Right lobe of liver (tissue), 6 donors: ENCODE data around the gene ZDHHC14. TPM values are rescaled to one million over a fixed set of nuclear protein-coding genes. Genes with fewer than 3 reads are reported as not detected.

Source experiments
- ATAC-seq, 4 donors: fragments of 200-7000 bp; cut with Tn5 transposase; one replicate each; pipeline ENCODE4 v1.9.1; 2020; ENCODE audit warnings: mild to moderate bottlenecking in 4 of 4, moderate library complexity in 4 of 4
- DNase-seq, 3 donors: peaks; one replicate each; pipeline ENCODE4 v3.0.0-alpha.2; 2020
- H3K27ac ChIP-seq, 3 donors: fragments of 200-600 bp; one replicate each; pipeline ENCODE4 v1.8.0; 2022
- H3K27me3 ChIP-seq, 2 donors: fragments of 200-600 bp; one replicate each; pipeline ENCODE4 v1.8.0; 2022
- H3K36me3 ChIP-seq, 4 donors: fragments of 200-600 bp; sonication (generic) in 1 of 4; one replicate each; pipeline versions ENCODE4 v1.5.1 to v1.8.0; 2017 to 2022; ENCODE audit warnings: control low read depth in 1 of 4
- H3K4me1 ChIP-seq, 4 donors: fragments of 200-600 bp; sonication (generic) in 1 of 4; one replicate each; pipeline versions ENCODE4 v1.5.1 to v1.8.0; 2017 to 2022; ENCODE audit warnings: control low read depth in 1 of 4
- H3K4me3 ChIP-seq, 3 donors: fragments of 200-600 bp; one replicate each; pipeline ENCODE4 v1.8.0; 2022
- H3K9me3 ChIP-seq, 4 donors: fragments of 200-600 bp; sonication (generic) in 1 of 4; one replicate each; pipeline versions ENCODE4 v1.5.1 to v1.8.0; 2017 to 2022; ENCODE audit warnings: control low read depth in 1 of 4
- CTCF ChIP-seq, 4 donors: fragments of 200-600 bp in 3 of 4; fragments of 450-650 bp in 1 of 4; IDR thresholded peaks; one replicate each; pipeline versions ENCODE4 v1.5.1 to v1.8.0; 2016 to 2022; ENCODE audit warnings: antibody characterized with exemption in 4 of 4, mild to moderate bottlenecking in 2 of 4
- POLR2A ChIP-seq: fragments of 450-650 bp; IDR thresholded peaks from one replicate; pipeline ENCODE4 v1.6.1; 2017; ENCODE audit warnings: antibody characterized with exemption, mild to moderate bottlenecking
- WGBS: methylation state at CpG from one replicate; pipeline ENCODE4 v1.1.6; 2018; ENCODE audit warnings: low coverage, low lambda C conversion rate; ENCODE audit not compliant: insufficient coverage; ENCODE audit errors: missing lambda C conversion rate; 5-methylcytosine and 5-hydroxymethylcytosine counted together
- intact Hi-C, 2 donors: fragments of 100-400 bp; cut with DNase I; formaldehyde crosslinking; loops; one replicate each; pipeline versions ENCODE4 v1.11.2 to v1.14.1; 2022
- total RNA-seq, 6 experiments: library from RNA; depleted of rRNA in 2 of 6; stranded (reverse); fragments of >200 nt in 2 of 6; fragmentation: NEBNext Ultra II Directional in 3 of 6; extraction: Animal tissue kit (Norgen Biotek cat#: 25700) in 3 of 6; gene quantifications; one replicate each; pipeline versions ENCODE4 v1.1.0 to v1.2.4, GENCODE V29; 2016 to 2023
- donor health status: DM: no; HTN: yes; CAD: no.
- donor health status: DM: no; HTN: no; CAD: no.
- donor health status: DM: no; HTN: no; CAD: no.
- donor health status: DM: no; HTN: yes; CAD: no.
- donor health status: DM: no; HTN: yes; CAD: no.

The ZDHHC14 gene
- total RNA-seq, 6 experiments from 2014 or later, result 7.3 to 13.0 (median 10.3) TPM

- ATAC-seq, result no peak
- no peaks in the 10 kb centered on the region for H3K4me1 ChIP-seq
- WGBS, result 100% methylated on average over 3 of the region's 8 CpGs
Observed at GRCh38 chr6:157605484-157605883, 224.5 kb downstream of the ZDHHC14 start.

GRCh38 chr6:157606516-157606915 lies 225.5 kb downstream of the ZDHHC14 start:
- TF ChIP-seq CTCF (IDR thresholded peaks at IDR 0.05) (no peak), POLR2A (no peak)
- intact Hi-C loops, result loop anchor here in 1 of 2 donors (10.0 kb wide), 1 partner anchor 272 kb away; no protein-coding TSS in a partner anchor
- DNase-seq, result peak in 1 of 3 donors; percentile 19
- Histone ChIP-seq H3K36me3 (no peaks in the 10 kb centered on the region), H3K4me3 (no peak overlapping the region), H3K27ac (no peak overlapping the region), H3K9me3 (no peaks in the 10 kb centered on the region), H3K4me1 (no peaks in the 10 kb centered on the region), H3K27me3 (no peaks in the 10 kb centered on the region)
- ATAC-seq, result no peak
- 69% methylated on average over 5 of the region's 9 CpGs for WGBS

More at GRCh38 chr6:157605484-157605883, 224.5 kb downstream of the ZDHHC14 start:
- H3K9me3 ChIP-seq, result no peaks in the 10 kb centered on the region
- no peak overlapping the region for H3K4me3 ChIP-seq
- no peak overlapping the region for H3K27ac ChIP-seq
- intact Hi-C loops, result loop anchor here in 1 of 2 donors (10.0 kb wide), 1 partner anchor 271 kb away; no protein-coding TSS in a partner anchor
- no peaks in the 10 kb centered on the region for H3K27me3 ChIP-seq
- no peaks in the 10 kb centered on the region for H3K36me3 ChIP-seq
- TF ChIP-seq POLR2A, result no peak
- TF ChIP-seq CTCF (IDR thresholded peaks at IDR 0.05), result no peak
- DNase-seq, result no peak

- H3K4me3 ChIP-seq, result no peak overlapping the region
- ATAC-seq (peak in 1 of 4 donors; percentile 34), DNase-seq (peak in 1 of 3 donors; percentile 20)
- TF ChIP-seq POLR2A, result no peak
- no peak for TF ChIP-seq CTCF (IDR thresholded peaks at IDR 0.05)
- intact Hi-C loops, result loop anchor here in 1 of 2 donors (10.0 kb wide), 1 partner anchor 273 kb away; no protein-coding TSS in a partner anchor
- H3K27me3 ChIP-seq, result no peaks in the 10 kb centered on the region
- WGBS, result 63% methylated on average over 12 of the region's 12 CpGs
- no peak overlapping the region for H3K27ac ChIP-seq
- H3K36me3 ChIP-seq, result no peaks in the 10 kb centered on the region
- H3K9me3 ChIP-seq, result no peaks in the 10 kb centered on the region
- no peaks in the 10 kb centered on the region for H3K4me1 ChIP-seq
Observed at GRCh38 chr6:157607317-157608109, 226.5 kb downstream of the ZDHHC14 start.

- WGBS, result 90% methylated on average over 12 of the region's 16 CpGs
- TF ChIP-seq POLR2A (no peak), CTCF (IDR thresholded peaks at IDR 0.05) (no peak)
- ATAC-seq (no peak), DNase-seq (no peak)
- Histone ChIP-seq H3K9me3 (no peaks in the 10 kb centered on the region), H3K4me3 (no peak overlapping the region), H3K27me3 (no peaks in the 10 kb centered on the region), H3K4me1 (no peaks in the 10 kb centered on the region), H3K36me3 (no peaks in the 10 kb centered on the region), H3K27ac (no peak overlapping the region)
- intact Hi-C loops, result loop anchor here in 1 of 2 donors (10.0 kb wide), 1 partner anchor 274 kb away; no protein-coding TSS in a partner anchor
Observed at GRCh38 chr6:157608221-157609075, 227.5 kb downstream of the ZDHHC14 start.
